Smooth muscle cell of trachea (primary cell): ENCODE results near the gene PRDM9. TPM values are rescaled to one million over a fixed set of nuclear protein-coding genes. Genes with fewer than 3 reads are reported as not detected.

ENCODE experiments used
- total RNA-seq: library from RNA; depleted of rRNA; stranded (reverse); fragments of >200 nt; gene quantifications from 2 replicates; pipeline ENCODE4 v1.2.1, GENCODE V29; 2014

The PRDM9 gene
- not detected in 2 replicates for total RNA-seq

GRCh38 chr5:23507278-23507685 lies at the start of gene PRDM9:
Gene PRDM9, plus strand, starts transcription at chr5:23507609. Its CDS starts 1,425 bp downstream, at chr5:23509034.

